Measurements from ENCODE around the gene SH3GL1. TPM values are rescaled to one million over a fixed set of nuclear protein-coding genes. Genes with fewer than 3 reads are reported as not detected.
"Not testable (repeated sequence)": the region's sequence is repeated elsewhere in the genome, so short reads cannot be mapped to it uniquely, and the experiment has no call there.

Gene SH3GL1
- polyA plus RNA-seq, 3 donors: 50.8 to 62.5 (median 50.9) TPM

- DNase-seq (ENCODE audit: low read depth in 3 of 3, low spot score in 2 of 3): no peak
Measured at GRCh38 chr19:4365791-4366665, 34.3 kb downstream of the SH3GL1 start.

GRCh38 chr19:4365341-4365740 lies 35.0 kb downstream of the SH3GL1 start:
- DNase-seq (ENCODE audit: low read depth in 3 of 3, low spot score in 2 of 3): no peak

DNA sequence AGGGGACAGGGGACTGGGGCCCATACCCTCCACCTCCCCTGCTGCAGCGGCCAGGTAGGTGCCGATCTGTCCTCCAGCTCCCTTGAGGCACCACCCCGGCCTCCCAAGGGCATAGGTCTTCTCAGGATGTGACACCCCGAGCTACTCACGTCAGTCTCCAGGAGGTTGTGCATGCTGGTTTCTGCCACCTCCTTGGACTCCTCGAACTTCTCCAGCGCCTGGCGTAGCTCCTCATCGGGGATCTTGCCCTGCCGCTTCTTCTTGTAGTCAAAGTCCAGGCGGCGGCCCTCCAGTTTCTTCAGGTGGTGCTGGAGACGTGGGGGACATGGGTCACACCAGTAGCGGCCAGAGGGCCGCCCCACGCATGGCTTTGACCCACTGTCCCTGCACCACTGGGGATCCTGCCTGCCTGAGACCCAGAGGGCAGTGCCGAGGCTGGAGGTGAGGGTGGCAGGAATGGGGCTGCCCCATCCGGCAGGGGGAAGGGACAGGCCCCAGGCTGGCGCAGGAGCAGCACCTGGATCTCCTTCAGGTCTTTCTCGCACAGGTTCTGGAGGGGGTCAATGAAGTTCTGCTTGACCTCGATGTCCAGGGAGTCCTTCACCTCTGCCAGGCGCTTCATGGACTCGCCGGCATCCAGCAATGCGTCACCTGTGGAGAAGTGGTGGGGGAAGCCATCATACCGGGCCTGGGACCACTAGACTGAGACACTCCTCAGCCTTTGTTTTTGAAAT lies 36.6 kb downstream of the SH3GL1 start:
- DNase-seq (ENCODE audit: low read depth in 3 of 3, low spot score in 2 of 3): no peak

GRCh38 chr19:4362831-4363545 lies 37.4 kb downstream of the SH3GL1 start:
- no peak for DNase-seq (ENCODE audit: low read depth in 3 of 3, low spot score in 2 of 3)

DNA sequence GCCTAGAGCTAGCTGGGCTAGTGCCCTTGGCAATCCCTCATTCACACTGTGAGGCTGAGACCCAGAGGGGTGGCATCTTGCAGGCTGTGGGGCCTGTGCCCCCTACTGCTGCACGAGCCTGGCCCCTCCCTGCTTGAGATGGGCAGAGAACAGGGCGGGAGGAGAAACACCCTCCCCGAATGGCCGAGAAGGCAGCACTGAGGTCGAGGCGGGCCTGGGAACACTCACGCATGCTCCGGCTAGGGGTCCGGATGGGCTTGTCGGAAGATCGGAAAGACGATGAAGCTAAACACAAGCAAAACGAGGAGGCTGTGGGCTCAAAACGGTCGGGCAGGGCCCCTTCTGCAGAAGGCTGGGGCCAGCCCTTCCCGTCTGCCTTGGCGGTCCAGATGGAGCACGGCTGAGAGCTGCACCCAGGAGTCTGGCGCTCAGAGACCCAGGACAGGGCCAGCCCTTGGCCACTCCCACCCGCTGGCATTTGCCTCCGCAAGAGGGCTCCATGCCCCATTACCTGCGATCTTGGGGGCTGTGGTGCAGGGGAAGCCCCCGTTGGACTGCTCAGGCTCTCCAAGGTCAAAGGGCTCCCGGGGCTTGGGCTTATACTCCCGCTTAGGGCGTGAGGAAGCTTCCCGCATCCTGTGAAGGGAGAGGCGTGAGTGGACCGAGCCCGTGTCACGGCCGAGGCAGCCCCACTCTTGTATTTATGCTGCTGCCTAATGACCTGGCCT lies 38.1 kb downstream of the SH3GL1 start:
- DNase-seq (ENCODE audit: low read depth in 3 of 3, low spot score in 2 of 3): no peak

GRCh38 chr19:4361152-4362046 lies 38.9 kb downstream of the SH3GL1 start:
- DNase-seq (ENCODE audit: low read depth in 3 of 3, low spot score in 2 of 3): no peak

DNA sequence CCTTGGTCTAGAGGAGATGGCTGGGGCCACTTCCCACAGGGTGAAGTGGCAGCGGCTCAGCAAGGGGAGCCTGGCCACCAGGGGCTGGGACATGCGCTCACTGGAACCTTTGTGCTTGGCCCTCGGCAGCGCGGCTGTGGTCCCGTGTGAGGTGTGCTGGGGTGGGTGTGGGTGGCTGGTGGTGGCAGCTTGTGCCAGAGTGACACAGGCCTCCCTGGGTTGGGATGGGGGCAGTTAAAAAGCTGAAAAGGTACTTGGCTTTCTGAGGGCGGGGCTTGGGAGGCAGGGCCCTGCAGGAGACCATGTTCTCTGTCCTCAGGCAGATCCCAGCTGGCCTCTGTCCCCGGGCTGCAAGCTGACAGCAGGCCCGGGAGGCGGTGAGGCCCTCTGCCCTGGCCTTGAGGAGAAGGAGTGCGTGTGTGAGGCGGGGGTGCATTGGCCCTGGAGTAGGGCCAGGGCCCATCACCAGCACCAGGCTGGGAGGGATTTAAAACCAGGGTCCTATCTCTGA lies 39.7 kb downstream of the SH3GL1 start:
- DNase-seq (ENCODE audit: low read depth in 3 of 3, low spot score in 2 of 3): no peak

DNA sequence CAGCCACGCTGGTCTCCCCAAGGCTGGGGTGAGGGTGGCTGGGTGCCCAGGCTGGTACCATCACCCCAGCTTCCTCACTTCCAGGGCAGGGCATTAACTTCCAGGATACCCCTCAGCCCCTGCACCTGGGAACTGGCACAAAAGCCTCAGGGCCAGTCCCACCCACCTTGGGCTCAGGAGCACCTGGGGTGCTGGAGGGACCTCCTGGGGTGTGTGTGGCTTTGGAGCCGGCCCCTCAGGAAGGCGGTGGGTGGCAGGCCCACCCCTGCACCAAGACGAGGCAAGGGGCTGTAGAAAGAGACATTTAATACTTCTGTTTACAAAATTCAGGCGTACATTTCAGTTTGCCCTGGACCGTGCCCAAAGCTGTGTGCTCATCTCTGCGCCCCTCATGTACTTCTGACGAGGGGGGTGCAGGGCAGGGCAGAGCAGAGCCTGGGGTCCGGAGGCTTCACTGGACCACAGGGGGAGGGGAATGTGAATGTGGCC lies 40.2 kb downstream of the SH3GL1 start:
- DNase-seq (ENCODE audit: low read depth in 3 of 3, low spot score in 2 of 3): no peak

- no peak for DNase-seq (ENCODE audit: low read depth in 3 of 3, low spot score in 2 of 3)
Measured at GRCh38 chr19:4359627-4360000, 40.7 kb downstream of the SH3GL1 start.

DNA sequence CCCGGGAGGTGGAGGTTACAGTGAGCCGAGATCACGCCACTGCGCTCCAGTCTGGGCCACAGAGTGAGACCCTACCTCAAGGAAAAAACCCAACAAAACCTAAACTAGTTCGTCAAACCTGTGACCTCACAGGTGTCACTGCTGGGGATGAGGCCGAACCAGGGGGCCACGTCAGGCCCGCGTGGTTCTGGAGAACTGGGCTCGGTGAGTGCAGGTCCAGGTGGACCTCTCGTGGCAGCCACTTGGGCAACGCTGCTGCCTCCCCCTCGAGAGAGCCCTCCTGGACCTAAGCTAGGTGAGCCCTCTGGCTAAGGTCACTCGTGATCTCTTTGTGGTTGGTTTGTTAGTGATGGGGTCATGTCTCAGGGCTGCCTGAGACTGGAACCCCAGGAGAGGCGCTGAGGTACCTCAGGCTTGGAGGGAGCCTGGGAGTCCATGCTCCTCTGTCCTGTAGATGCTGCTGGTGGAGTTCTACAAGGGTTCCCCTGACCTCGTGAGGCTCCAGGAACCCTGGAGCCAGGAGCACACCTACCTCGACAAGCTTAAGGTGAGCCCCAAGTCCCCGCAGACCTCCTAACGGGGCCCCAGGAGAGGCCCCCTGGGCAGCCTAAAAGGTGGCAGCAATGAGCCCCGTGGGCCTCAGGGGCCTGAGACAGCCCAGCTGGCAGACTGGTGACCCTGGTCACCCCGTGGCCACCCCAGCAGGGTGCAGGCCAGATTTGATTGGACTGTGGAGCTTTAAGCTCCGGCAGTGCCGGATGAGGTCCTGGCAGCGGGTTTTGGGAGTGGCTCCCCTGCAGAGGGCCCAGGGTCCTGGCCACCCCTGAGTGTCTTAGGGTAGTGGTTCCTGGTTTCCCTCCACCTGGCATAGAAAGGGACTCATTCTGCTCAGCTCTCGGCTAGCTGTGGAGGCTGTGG lies 41.4 kb downstream of the SH3GL1 start:
- no peak for DNase-seq (ENCODE audit: low read depth in 3 of 3, low spot score in 2 of 3)

DNA sequence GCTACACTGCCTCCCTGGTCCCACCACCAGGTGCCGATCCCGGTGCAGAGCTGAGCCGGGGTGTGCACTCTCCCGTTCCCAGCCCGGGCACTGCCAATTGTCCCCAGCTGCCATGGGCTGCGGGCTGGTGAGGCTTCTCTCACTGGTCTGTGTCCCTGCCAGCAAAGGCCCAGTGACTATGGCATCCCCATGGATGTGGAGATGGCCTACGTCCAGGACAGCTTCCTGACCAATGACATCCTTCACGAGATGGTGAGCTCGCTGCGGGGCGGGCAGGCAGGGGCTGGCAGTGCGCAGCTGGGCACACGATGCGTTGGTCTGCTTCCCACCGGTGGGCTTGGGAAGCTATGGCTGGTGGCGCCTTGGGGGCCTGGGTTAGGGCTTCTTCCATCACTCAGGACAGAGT lies 42.4 kb downstream of the SH3GL1 start:
- no peak for DNase-seq (ENCODE audit: low read depth in 3 of 3, low spot score in 2 of 3)

GRCh38 chr19:4357095-4357797 lies 43.1 kb downstream of the SH3GL1 start:
- no peak for DNase-seq (ENCODE audit: low read depth in 3 of 3, low spot score in 2 of 3)

DNA sequence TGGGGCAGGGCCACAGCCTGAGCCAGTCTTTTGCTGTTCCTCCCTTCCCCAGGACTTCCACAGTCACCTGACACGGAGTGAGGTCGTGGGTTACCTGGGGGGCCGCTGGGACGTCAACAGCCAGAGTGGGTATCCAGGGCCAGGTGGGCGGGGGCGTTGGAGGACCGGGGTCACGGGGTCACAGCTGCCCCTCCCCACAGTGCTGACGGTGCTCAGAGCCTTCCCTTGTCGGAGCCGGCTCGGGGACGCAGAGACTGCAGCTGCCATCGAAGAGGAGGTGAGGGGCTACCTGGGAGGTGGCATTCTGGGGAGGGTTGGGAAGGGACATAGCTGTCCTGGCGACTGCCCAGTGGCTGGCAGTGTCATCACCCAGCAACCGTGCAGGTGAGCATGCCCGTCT lies 45.5 kb downstream of the SH3GL1 start:
- DNase-seq (ENCODE audit: low read depth in 3 of 3, low spot score in 2 of 3): no peak

DNA sequence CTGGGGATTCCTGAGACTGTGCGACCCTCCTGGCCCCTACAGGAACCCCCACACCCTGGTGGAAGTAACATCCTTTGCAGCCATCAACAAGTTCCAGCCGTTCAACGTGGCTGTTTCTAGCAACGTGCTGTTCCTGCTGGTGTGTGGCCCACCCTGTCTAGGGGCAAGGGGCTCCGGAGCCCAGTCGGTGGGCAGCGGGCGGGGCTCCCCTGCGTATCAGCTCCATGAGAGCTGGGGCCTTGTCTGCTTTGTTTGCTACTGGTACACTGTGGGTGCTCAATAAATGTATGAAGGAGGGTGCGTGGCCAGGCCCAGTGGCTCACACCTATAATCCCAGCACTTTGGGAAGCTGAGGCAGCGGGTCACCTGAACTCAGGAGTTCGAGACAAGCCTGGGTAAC lies 46.1 kb downstream of the SH3GL1 start:
- no peak for DNase-seq (ENCODE audit: low read depth in 3 of 3, low spot score in 2 of 3)

DNA sequence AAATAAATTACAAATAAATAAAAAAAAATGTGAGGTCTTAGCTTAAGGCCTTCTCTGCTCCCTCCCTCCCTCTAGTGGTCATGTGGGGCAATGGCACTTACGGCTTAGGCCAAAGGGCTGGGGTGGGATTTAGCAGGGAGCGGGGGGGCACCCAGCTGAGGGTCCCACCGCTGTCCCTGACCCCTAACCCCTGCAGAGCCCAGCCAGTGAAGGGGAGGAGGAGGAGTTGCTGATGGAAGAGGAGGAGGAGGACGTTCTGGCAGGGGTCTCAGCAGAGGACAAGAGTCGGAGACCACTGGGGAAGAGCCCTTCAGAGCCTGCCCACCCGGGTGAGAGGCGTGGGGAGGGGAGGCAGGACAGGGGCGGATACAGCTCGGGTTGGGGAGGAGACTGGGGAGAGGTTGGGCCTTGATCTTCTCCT lies 47.6 kb downstream of the SH3GL1 start:
- DNase-seq (ENCODE audit: low read depth in 3 of 3, low spot score in 2 of 3): no peak

DNA sequence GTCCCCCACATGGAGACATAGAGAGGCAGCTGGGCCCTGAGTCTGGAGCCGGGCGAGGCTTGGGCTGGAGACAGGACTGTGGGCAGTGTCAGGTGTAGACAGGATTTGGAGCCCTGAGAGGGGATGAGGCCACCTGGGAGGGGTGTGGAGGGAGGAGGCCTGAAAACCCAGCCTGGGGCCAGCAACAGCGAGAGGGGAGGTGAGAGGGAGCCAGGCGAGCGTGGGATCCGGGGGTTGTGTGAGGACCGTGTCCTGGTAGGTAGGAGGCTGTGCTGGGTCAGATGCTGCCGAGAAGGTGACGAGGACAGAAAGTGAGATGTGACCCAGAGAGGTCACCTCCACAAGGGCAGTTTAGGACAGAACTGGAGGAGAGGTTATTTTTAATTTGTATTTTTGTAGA lies 49.6 kb downstream of the SH3GL1 start:
- no peak for DNase-seq (ENCODE audit: low read depth in 3 of 3, low spot score in 2 of 3)

- no peak for DNase-seq (ENCODE audit: low read depth in 3 of 3, low spot score in 2 of 3)
Measured at GRCh38 chr19:4350111-4350510, 50.2 kb downstream of the SH3GL1 start.

- DNase-seq (ENCODE audit: low read depth in 3 of 3, low spot score in 2 of 3): not testable (repeated sequence)
Measured at GRCh38 chr19:4349225-4349624, 51.1 kb downstream of the SH3GL1 start.
